WTC11 (cell line): ENCODE data around the gene SAMSN1.

Source experiments
- CREB1 ChIP-seq: sonication (generic); formaldehyde crosslinking; IDR thresholded peaks from 2 replicates; pipeline ENCODE4 v1.8.0; 2023; ENCODE audit warnings: mild to moderate bottlenecking, missing genetic modification reagents
- FOXK1 ChIP-seq: sonication (generic); formaldehyde crosslinking; IDR thresholded peaks from 2 replicates; pipeline ENCODE4 v1.8.0; 2022; ENCODE audit warnings: mild to moderate bottlenecking, moderate library complexity, missing genetic modification reagents
- MAX ChIP-seq: sonication (generic); formaldehyde crosslinking; IDR thresholded peaks from 2 replicates; pipeline ENCODE4 v1.8.0; 2022; ENCODE audit warnings: mild to moderate bottlenecking, missing genetic modification reagents
- MXD4 ChIP-seq: fragments of 250-450 bp; sonication (Bioruptor Pico); IDR thresholded peaks from 2 replicates; pipeline ENCODE4 v1.8.0; 2021; ENCODE audit warnings: mild to moderate bottlenecking, moderate library complexity, borderline replicate concordance
- NFYB ChIP-seq: sonication (generic); formaldehyde crosslinking; conservative IDR thresholded peaks from 2 replicates; pipeline ENCODE4 v1.8.0; 2022; ENCODE audit warnings: low read depth, missing genetic modification reagents
- TCF7 ChIP-seq: sonication (generic); formaldehyde crosslinking; IDR thresholded peaks from 2 replicates; pipeline ENCODE4 v1.8.0; 2022; ENCODE audit warnings: mild to moderate bottlenecking, low read depth, missing genetic modification reagents, moderate library complexity
- TEAD4 ChIP-seq: sonication (generic); formaldehyde crosslinking; IDR thresholded peaks from 2 replicates; pipeline ENCODE4 v1.8.0; 2022; ENCODE audit warnings: mild to moderate bottlenecking, missing genetic modification reagents
- TF ChIP-seq, protein P1 (sequence below): sonication (generic); formaldehyde crosslinking; IDR thresholded peaks from 2 replicates; pipeline ENCODE4 v1.8.1; 2023; ENCODE audit warnings: mild to moderate bottlenecking, missing genetic modification reagents
- TF ChIP-seq, protein P2 (sequence below): fragments of 200-600 bp; IDR thresholded peaks from 2 replicates; pipeline ENCODE4 v1.8.0; 2022; ENCODE audit warnings: antibody characterized with exemption

DNA sequence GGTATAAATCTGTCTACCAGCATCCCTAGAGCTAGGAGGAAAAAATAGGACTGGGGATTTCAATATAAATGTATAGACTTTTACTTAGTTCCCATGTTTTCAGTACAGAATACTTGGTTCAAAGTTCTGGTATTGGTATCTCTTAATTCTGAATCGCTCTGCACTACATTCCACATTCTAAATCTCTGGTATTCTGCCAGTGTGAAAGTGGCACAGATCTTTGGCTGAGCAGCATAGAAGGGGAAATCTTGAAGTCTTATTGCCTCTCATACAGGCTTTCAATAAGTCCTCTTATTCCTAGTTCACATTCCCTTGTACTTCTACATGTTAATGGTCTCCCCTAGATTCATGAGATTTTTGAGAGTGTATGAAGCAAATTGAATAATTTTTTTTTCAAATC lies 89.2 kb downstream of the SAMSN1 start:
- TF ChIP-seq MAX (CRISPR knock-in tag): no peak
- TF ChIP-seq CREB1 (CRISPR knock-in tag): no peak
- TF ChIP-seq, protein P1, sequence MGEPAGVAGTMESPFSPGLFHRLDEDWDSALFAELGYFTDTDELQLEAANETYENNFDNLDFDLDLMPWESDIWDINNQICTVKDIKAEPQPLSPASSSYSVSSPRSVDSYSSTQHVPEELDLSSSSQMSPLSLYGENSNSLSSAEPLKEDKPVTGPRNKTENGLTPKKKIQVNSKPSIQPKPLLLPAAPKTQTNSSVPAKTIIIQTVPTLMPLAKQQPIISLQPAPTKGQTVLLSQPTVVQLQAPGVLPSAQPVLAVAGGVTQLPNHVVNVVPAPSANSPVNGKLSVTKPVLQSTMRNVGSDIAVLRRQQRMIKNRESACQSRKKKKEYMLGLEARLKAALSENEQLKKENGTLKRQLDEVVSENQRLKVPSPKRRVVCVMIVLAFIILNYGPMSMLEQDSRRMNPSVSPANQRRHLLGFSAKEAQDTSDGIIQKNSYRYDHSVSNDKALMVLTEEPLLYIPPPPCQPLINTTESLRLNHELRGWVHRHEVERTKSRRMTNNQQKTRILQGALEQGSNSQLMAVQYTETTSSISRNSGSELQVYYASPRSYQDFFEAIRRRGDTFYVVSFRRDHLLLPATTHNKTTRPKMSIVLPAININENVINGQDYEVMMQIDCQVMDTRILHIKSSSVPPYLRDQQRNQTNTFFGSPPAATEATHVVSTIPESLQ: no peak
- TF ChIP-seq, protein P2, sequence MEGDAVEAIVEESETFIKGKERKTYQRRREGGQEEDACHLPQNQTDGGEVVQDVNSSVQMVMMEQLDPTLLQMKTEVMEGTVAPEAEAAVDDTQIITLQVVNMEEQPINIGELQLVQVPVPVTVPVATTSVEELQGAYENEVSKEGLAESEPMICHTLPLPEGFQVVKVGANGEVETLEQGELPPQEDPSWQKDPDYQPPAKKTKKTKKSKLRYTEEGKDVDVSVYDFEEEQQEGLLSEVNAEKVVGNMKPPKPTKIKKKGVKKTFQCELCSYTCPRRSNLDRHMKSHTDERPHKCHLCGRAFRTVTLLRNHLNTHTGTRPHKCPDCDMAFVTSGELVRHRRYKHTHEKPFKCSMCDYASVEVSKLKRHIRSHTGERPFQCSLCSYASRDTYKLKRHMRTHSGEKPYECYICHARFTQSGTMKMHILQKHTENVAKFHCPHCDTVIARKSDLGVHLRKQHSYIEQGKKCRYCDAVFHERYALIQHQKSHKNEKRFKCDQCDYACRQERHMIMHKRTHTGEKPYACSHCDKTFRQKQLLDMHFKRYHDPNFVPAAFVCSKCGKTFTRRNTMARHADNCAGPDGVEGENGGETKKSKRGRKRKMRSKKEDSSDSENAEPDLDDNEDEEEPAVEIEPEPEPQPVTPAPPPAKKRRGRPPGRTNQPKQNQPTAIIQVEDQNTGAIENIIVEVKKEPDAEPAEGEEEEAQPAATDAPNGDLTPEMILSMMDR: no peak
- TF ChIP-seq TCF7 (CRISPR knock-in tag): no peak
- no peak for TF ChIP-seq NFYB (CRISPR knock-in tag)
- no peak for TF ChIP-seq MXD4 (CRISPR knock-in tag)
- TF ChIP-seq FOXK1 (CRISPR knock-in tag): no peak
- TF ChIP-seq TEAD4 (CRISPR knock-in tag): no peak
